PC-9 (cell line): ENCODE results near the gene MAP3K20. TPM values are rescaled to one million over a fixed set of nuclear protein-coding genes. Genes with fewer than 3 reads are reported as not detected.
A peak's percentile ranks its signal among the peaks of the same experiment; 100 is the strongest.

Source experiments
- BruUV-seq: library from RNA; stranded (reverse); fragments of 400-500 nt; replicated peaks from 2 replicates; lab custom pipeline; 2021; lab: Mats Ljungman, UMichigan
- CTCF ChIA-PET: fragments of 300-600 bp; sonication (Branson Sonifier 250); formaldehyde crosslinking; loops from one replicate; lab custom pipeline; 2022; ENCODE audit warnings: antibody characterized with exemption; lab: Charles Lee
- POLR2A ChIA-PET: fragments of 300-600 bp; sonication (Branson Sonifier 250); formaldehyde crosslinking; loops from one replicate; lab custom pipeline; 2022; ENCODE audit warnings: antibody characterized with exemption; ENCODE audit not compliant: unreplicated experiment; lab: Charles Lee
- DNase-seq, 2 experiments: peaks; one replicate each; pipeline versions ENCODE4 v3.0.0 to v3.0.0-alpha.2; 2015 to 2022; ENCODE audit warnings: mixed read lengths in 1 of 2
- H2AFZ ChIP-seq: fragments of 200-600 bp; sonication (generic); 2 replicates; pipeline ENCODE4 v1.8.1; 2017; ENCODE audit warnings: antibody characterized with exemption
- H3F3A ChIP-seq: fragments of 200-600 bp; sonication (generic); 2 replicates; pipeline ENCODE4 v1.8.1; 2017; ENCODE audit warnings: antibody characterized with exemption, mild to moderate bottlenecking, low read depth; ENCODE audit not compliant: insufficient read depth
- H3K27ac ChIP-seq: fragments of 200-600 bp; sonication (generic); 2 replicates; pipeline ENCODE4 v1.6.1; 2016; ENCODE audit warnings: mixed run types
- H3K27me3 ChIP-seq: fragments of 200-600 bp; sonication (generic); 2 replicates; pipeline ENCODE4 v1.6.1; 2016; ENCODE audit warnings: low read depth, mixed run types; ENCODE audit not compliant: insufficient read depth
- H3K36me3 ChIP-seq: fragments of 200-600 bp; sonication (generic); 2 replicates; pipeline ENCODE4 v1.6.1; 2016; ENCODE audit warnings: low read depth, mixed run types
- H3K4me1 ChIP-seq: fragments of 200-600 bp; sonication (generic); replicated peaks from 2 replicates; pipeline ENCODE4 v1.6.1; 2016; ENCODE audit warnings: mixed run types; ENCODE audit not compliant: insufficient read depth
- H3K4me2 ChIP-seq: fragments of 200-600 bp; sonication (generic); 2 replicates; pipeline ENCODE4 v1.6.1; 2017; ENCODE audit warnings: mixed run types
- H3K4me3 ChIP-seq: fragments of 200-600 bp; sonication (generic); 2 replicates; pipeline ENCODE4 v1.6.1; 2016; ENCODE audit warnings: mixed run types
- H3K79me2 ChIP-seq: fragments of 200-600 bp; sonication (generic); 2 replicates; pipeline ENCODE4 v1.6.1; 2017; ENCODE audit warnings: low read depth, mixed run types
- H3K9me2 ChIP-seq: fragments of 200-600 bp; sonication (generic); 2 replicates; pipeline ENCODE4 v1.8.1; 2017; ENCODE audit warnings: mild to moderate bottlenecking; ENCODE audit not compliant: insufficient read depth
- H3K9me3 ChIP-seq: fragments of 200-600 bp; sonication (generic); 2 replicates; pipeline ENCODE4 v1.8.1; 2016; ENCODE audit warnings: low read depth; ENCODE audit not compliant: insufficient read depth
- H4K20me1 ChIP-seq: fragments of 200-600 bp; sonication (generic); 2 replicates; pipeline ENCODE4 v1.8.1; 2017; ENCODE audit not compliant: insufficient read depth
- CTCF ChIP-seq: fragments of 200-600 bp; sonication (generic); conservative IDR thresholded peaks from 2 replicates; pipeline ENCODE4 v1.6.1; 2017; ENCODE audit warnings: mixed run types, antibody characterized with exemption, mild to moderate bottlenecking, moderate library complexity
- EZH2 ChIP-seq: fragments of 200-600 bp; sonication (generic); IDR thresholded peaks from 2 replicates; pipeline ENCODE4 v1.8.0; 2017; ENCODE audit warnings: antibody characterized with exemption, low read depth
- intact Hi-C: fragments of 100-400 bp; cut with micrococcal nuclease; formaldehyde crosslinking; loops from one replicate; pipeline ENCODE4 v1.10.0; 2022; ENCODE audit not compliant: unreplicated experiment
- total RNA-seq: library from RNA; stranded (reverse); gene quantifications from 2 replicates; pipeline ENCODE4 v1.2.3, GENCODE V29; 2021

Gene MAP3K20
- total RNA-seq, 1 experiment from 2014 or later = 58.5 TPM

GRCh38 chr2:173191601-173192000 lies 116.0 kb downstream of the MAP3K20 start:
- Histone ChIP-seq H3K79me2 (no peaks in the 10 kb centered on the region; the same call in 1 of the 2 replicates), H3K4me3 (no peak overlapping the region), H3K36me3 (peaks cover 14% of the 10 kb centered on the region; the same call in 1 of the 2 replicates), H3K9me2 (no peaks in the 10 kb centered on the region), H4K20me1 (no peaks in the 10 kb centered on the region), H3K27ac (no peak overlapping the region), H3K27me3 (no peaks in the 10 kb centered on the region), H3K4me2 (no peak overlapping the region), H3K9me3 (0 out of 2 replicates have a peak, but pooled peaks cover 4% of the 10 kb centered on the region), H2AFZ (no peak overlapping the region), H3K4me1 (peaks cover 9% of the 10 kb centered on the region; the same call in 1 of the 2 replicates), H3F3A (0 out of 2 replicates have a peak, but pooled peaks cover 6% of the 10 kb centered on the region)
- intact Hi-C loops = loop anchor here (5.0 kb wide), 1 partner anchor 114 kb away; the partner anchor contains the start of gene MAP3K20
- TF ChIP-seq EZH2 (no peak), CTCF (no peak)
- DNase-seq = peak; percentile 43 to 75
- no TSS peak for BruUV-seq
- ChIA-PET CTCF (interaction anchor here (1.2 kb wide), 1 partner anchor 18 kb away, joined by 3 read pairs; no protein-coding TSS in a partner anchor), POLR2A (no interaction called here)

DNA sequence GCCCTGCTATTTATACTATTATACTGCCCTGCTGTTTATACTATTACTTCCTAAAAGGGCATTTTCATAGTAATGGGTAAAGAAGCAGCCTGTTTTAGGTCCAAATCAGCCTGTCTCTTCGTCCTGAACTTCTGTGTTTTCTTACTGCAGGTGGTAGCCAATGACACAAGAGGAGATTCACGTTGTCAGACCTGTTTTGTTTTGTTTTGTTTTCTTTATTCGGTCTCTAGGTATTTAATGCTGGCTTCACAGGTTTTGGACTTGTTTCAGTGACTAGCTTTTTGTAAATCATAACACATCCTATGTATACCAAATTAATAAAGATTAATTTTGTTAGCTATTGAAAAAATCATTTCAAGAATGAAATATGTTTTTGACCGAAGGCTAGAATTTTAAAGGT lies 116.4 kb downstream of the MAP3K20 start:
- Histone ChIP-seq H3K27ac (no peak overlapping the region), H4K20me1 (no peaks in the 10 kb centered on the region), H3K4me2 (no peak overlapping the region), H3K79me2 (no peaks in the 10 kb centered on the region; the same call in 1 of the 2 replicates), H3K4me3 (no peak overlapping the region), H2AFZ (no peak overlapping the region), H3K9me3 (0 out of 2 replicates have a peak, but pooled peaks cover 4% of the 10 kb centered on the region), H3K27me3 (no peaks in the 10 kb centered on the region), H3K4me1 (peaks cover 9% of the 10 kb centered on the region; the same call in 1 of the 2 replicates), H3K9me2 (no peaks in the 10 kb centered on the region), H3F3A (0 out of 2 replicates have a peak, but pooled peaks cover 6% of the 10 kb centered on the region), H3K36me3 (peaks cover 14% of the 10 kb centered on the region; the same call in 1 of the 2 replicates)
- BruUV-seq = no TSS peak
- CTCF ChIA-PET = interaction anchor here (1.2 kb wide), 1 partner anchor 18 kb away, joined by 3 read pairs; no protein-coding TSS in a partner anchor
- POLR2A ChIA-PET = interaction anchor here (0.6 kb wide), 2 partner anchors 33 to 1153 kb away, joined by 5 to 6 read pairs; no protein-coding TSS in a partner anchor
- TF ChIP-seq EZH2 (no peak), CTCF (no peak)
- intact Hi-C loops = loop anchor here (5.0 kb wide), 1 partner anchor 115 kb away; the partner anchor contains the start of gene MAP3K20
- DNase-seq = peak; percentile 11 to 66

DNA sequence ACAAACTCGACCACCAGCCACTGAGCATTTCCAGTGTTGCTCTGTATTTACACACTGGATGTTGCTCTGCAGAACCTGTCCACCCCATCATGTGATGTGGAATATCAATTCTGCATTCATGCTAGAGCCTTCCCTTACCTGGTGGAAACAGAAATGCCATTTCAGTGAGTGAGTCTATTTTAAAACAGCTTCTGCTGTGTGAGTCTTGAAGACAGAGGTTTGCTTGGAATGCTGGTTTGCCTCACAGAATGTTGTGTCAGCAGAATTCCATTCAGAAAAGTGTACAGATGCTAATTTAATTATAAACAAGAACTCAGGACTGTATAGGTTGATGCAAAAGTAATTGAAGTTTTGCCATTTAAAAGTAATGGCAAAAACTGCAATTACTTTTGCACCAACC lies 118.3 kb downstream of the MAP3K20 start:
- H3K4me2 ChIP-seq = no peak overlapping the region
- peaks cover 21% of the 10 kb centered on the region; the same call in 1 of the 2 replicates for H3K36me3 ChIP-seq
- TF ChIP-seq EZH2 (no peak), CTCF (no peak)
- no peaks in the 10 kb centered on the region; the same call in 1 of the 2 replicates for H3K79me2 ChIP-seq
- H3K27ac ChIP-seq = no peak overlapping the region
- ChIA-PET POLR2A (interaction anchor here (0.8 kb wide), 1 partner anchor 39 kb away, joined by 10 read pairs; no protein-coding TSS in a partner anchor), CTCF (no interaction called here)
- H3K9me3 ChIP-seq = 0 out of 2 replicates have a peak, but pooled peaks cover 4% of the 10 kb centered on the region
- no peak overlapping the region for H2AFZ ChIP-seq
- H3K4me3 ChIP-seq = no peak overlapping the region
- H3K4me1 ChIP-seq = peaks cover 9% of the 10 kb centered on the region; the same call in 1 of the 2 replicates
- H3F3A ChIP-seq = 0 out of 2 replicates have a peak, but pooled peaks cover 6% of the 10 kb centered on the region
- no peaks in the 10 kb centered on the region for H4K20me1 ChIP-seq
- intact Hi-C loops = loop anchor here (5.0 kb wide), 1 partner anchor 117 kb away; the partner anchor contains the start of gene MAP3K20
- DNase-seq = peak in 1 of 2 experiments; percentile 49
- no peaks in the 10 kb centered on the region for H3K27me3 ChIP-seq
- no TSS peak for BruUV-seq
- no peaks in the 10 kb centered on the region for H3K9me2 ChIP-seq
